ENCODE data around the gene FRMD8.
A peak's percentile ranks its signal among the peaks of the same experiment; 100 is the strongest.

The FRMD8 gene

GRCh38 chr11:65425105-65425970 lies 38.9 kb downstream of the FRMD8 start:
- H3K4me3 ChIP-seq (ENCODE audit: low read depth, low read length) = peak overlapping the region; percentile 95
- peak; percentile 74 for DNase-seq (ENCODE audit: low read depth, low spot score)
- no peak for TF ChIP-seq CTCF (IDR thresholded peaks at IDR 0.05; ENCODE audit: low read depth, low read length)
- in situ Hi-C loops (cut with HindIII; ENCODE audit: low sequenced_read_pairs) = no loop called here

GRCh38 chr11:65425971-65426838 lies 39.8 kb downstream of the FRMD8 start:
- DNase-seq (ENCODE audit: low read depth, low spot score) = peak; percentile 80
- peak overlapping the region; percentile 95 for H3K4me3 ChIP-seq (ENCODE audit: low read depth, low read length)
- in situ Hi-C loops (cut with HindIII; ENCODE audit: low sequenced_read_pairs) = no loop called here
- TF ChIP-seq CTCF (IDR thresholded peaks at IDR 0.05; ENCODE audit: low read depth, low read length) = no peak

DNA sequence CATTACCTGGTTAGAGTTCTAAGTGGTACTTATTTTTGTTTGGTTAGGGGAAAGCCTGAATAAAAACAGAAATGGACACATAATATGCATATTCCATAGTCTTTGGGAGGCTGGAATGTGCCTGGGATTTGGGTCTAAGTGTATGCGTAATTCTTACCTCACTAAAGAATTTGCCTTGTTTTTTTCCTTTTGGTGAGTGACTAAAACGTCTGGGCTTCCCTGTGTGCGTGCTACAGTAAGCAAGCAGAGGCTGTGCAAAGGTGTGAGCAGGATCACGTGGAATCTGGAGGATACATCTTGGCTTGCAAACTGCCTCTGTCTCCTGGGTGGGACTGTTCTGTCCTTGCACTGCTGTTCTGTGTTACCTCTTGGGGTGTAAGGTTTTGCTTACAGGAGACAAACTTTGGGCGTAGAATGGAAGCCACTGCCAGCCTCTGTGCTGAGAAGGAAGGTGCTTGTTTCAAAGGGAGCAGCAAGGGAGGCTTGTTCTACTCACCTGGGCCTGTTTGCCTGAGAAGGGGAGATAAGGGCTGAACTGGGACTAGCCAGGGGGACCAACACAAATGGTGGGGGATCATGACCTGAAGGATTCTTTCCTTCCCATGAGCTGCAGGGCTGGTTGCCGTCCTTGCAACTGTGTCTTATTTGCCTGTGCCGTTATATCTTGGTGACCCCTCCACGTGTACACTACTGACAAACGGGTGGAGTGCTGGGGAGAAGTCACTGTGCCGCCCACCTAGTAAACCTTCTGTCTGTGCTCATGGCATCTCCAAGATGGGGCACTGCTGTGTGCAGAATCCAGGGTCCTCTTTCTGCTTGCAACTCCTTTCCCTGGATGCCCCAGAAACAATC lies 40.6 kb downstream of the FRMD8 start:
- H3K4me3 ChIP-seq (ENCODE audit: low read depth, low read length) = peak overlapping the region; percentile 95
- in situ Hi-C loops (cut with HindIII; ENCODE audit: low sequenced_read_pairs) = no loop called here
- no peak for TF ChIP-seq CTCF (IDR thresholded peaks at IDR 0.05; ENCODE audit: low read depth, low read length)
- DNase-seq (ENCODE audit: low read depth, low spot score) = peak; percentile 68

DNA sequence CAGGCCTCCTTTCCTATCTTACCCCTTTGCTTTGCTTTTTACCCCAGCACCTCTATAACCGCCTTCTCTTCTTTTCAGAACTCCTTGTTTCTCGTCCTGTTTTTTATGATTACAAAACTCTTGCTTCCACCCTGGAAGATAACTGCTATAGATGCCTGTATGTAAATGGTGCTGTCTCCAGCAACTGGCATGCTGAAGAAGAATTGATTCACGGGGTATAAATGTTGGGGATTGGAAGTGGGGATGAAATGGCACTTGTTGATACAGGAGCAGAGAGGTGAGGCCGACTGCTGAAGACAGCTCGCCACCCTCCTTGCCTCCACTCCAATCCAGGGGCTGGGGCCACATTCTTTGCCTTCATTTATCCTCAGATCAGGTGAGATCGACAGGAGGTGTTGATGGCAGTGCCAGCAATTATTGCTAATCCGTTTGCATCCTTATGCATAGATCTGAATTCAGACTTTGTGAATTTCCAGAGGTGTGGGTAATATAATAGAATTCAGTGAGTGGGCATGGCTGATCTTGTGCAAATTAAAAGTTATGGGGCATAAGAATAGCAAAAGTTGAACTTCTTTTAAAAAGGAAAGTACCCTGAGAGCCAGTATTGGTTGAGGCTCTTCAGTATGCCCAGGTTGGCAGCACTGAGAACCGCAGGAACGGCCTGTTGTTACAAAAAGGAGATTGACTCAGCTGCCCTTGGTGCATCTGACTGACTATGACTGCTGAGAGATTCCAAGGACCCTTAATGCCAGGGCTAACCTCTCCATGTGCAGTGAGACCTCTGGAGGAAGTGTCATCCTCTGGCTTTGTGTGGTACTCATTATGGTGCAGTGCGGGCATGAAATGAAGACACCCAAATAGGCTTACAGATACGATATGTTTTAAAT lies 41.5 kb downstream of the FRMD8 start:
- in situ Hi-C loops (cut with HindIII; ENCODE audit: low sequenced_read_pairs) = no loop called here
- peak overlapping the region; percentile 95 for H3K4me3 ChIP-seq (ENCODE audit: low read depth, low read length)
- peak; percentile 67 for DNase-seq (ENCODE audit: low read depth, low spot score)
- TF ChIP-seq CTCF (IDR thresholded peaks at IDR 0.05; ENCODE audit: low read depth, low read length) = no peak

- H3K4me3 ChIP-seq (ENCODE audit: low read depth, low read length) = peak overlapping the region; percentile 95
- no peak for TF ChIP-seq CTCF (IDR thresholded peaks at IDR 0.05; ENCODE audit: low read depth, low read length)
- in situ Hi-C loops (cut with HindIII; ENCODE audit: low sequenced_read_pairs) = no loop called here
- peak; percentile 74 for DNase-seq (ENCODE audit: low read depth, low spot score)
These were observed 42.2 kb downstream of the FRMD8 start for GRCh38 chr11:65428578-65429067.

Data from astrocyte of the spinal cord (primary cell).